ENCODE results near the gene DONSON.
A peak's percentile ranks its signal among the peaks of the same experiment; 100 is the strongest.
"Not testable (repeated sequence)": the region's sequence is repeated elsewhere in the genome, so short reads cannot be mapped to it uniquely, and the experiment has no call there.

Gene DONSON, protein sequence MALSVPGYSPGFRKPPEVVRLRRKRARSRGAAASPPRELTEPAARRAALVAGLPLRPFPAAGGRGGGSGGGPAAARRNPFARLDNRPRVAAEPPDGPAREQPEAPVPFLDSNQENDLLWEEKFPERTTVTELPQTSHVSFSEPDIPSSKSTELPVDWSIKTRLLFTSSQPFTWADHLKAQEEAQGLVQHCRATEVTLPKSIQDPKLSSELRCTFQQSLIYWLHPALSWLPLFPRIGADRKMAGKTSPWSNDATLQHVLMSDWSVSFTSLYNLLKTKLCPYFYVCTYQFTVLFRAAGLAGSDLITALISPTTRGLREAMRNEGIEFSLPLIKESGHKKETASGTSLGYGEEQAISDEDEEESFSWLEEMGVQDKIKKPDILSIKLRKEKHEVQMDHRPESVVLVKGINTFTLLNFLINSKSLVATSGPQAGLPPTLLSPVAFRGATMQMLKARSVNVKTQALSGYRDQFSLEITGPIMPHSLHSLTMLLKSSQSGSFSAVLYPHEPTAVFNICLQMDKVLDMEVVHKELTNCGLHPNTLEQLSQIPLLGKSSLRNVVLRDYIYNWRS

DNA sequence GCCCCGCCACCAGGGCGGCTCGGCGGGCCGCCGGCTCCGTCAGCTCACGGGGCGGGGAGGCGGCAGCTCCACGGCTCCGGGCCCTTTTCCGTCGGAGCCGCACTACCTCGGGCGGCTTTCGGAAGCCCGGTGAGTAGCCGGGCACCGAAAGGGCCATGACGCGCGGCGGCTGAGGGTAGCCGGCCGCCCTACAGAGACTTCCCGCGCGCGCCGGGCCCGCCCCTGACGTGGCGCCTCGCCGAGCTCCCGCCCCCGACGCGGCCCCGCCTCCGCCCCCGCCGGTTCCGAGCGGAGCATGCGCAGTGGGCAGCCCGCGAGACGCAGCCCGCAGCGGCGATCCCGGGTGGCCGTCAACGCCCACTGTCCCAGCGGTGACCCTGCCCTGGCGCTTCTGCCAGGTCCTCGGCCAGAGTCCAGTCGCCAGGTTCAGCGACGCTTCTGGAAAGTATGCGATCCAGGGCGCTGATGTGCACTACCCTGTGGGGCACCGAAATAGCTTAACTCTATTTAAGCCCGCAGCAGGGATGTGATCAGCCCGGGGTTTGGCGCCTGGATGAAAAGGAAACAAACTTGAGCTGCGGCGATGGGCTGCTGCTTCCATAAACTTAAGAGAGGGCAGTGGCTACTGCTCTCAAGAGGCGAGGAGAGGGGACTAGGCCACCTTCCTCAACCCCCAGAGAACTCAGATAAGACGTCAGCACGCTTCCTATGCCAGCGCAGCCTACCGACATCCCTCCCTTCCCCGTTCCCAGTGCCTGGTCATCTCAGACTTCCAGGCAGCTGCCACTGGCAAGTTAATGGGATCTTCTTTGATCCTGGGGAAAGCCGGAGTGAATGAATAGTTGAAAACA is at the start of gene DONSON:
Gene DONSON (minus strand): TSS at position 200 of the 851 bp plus-strand sequence. CDS start 43 bp downstream, at position 157.
- Histone ChIP-seq H3K9ac (ENCODE audit: low read depth in 1 of 2, low read length in 2 of 2) (peak within 1 kb of the TSS; percentile 73 to 87), H3K27ac (ENCODE audit: low read depth in 2 of 2, low read length in 2 of 2) (peak within 1 kb of the TSS; percentile 73 to 83), H3K4me1 (ENCODE audit: control insufficient read depth in 2 of 2, insufficient read depth in 2 of 2, low read length in 2 of 2) (peaks cover 0 to 11% of the 10 kb centered on the region in 2 donors), H3K9me3 (ENCODE audit: control insufficient read depth in 2 of 2, low read length in 2 of 2) (no peaks in the 10 kb centered on the region), H3K4me3 (ENCODE audit: low read length in 2 of 2) (peak within 1 kb of the TSS; percentile 84 to 93), H3K27me3 (ENCODE audit: control insufficient read depth in 2 of 2, insufficient read depth in 2 of 2, low read length in 2 of 2) (no peaks in the 10 kb centered on the region), H3K36me3 (ENCODE audit: control insufficient read depth in 2 of 2, insufficient read depth in 2 of 2, low read length in 2 of 2) (no peaks in the 10 kb centered on the region)

DNA sequence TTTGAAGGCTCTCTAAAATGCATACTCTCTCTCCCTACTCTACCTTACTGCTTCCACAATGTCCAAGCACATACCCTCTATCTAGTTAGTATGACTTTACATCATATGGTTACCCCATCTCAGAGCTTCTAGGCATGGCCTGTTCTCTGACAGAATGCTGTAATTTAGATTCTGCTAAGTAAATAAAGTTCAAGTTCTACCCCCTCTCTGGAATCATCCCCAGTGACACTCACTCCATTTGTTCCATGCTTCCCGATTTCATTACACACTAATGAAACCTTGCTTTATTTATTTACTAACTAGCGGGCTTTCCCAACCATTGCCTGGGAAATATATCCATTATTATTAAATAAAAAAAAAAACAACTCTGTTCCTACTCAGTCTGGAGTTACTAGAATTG is 45.8 kb upstream of the DONSON start:
- no peak overlapping the region for H3K9ac ChIP-seq (ENCODE audit: low read depth in 1 of 2, low read length in 2 of 2)
- H3K4me1 ChIP-seq (ENCODE audit: control insufficient read depth in 2 of 2, insufficient read depth in 2 of 2, low read length in 2 of 2): no peaks in the 10 kb centered on the region
- no peaks in the 10 kb centered on the region for H3K9me3 ChIP-seq (ENCODE audit: control insufficient read depth in 2 of 2, low read length in 2 of 2)
- H3K4me3 ChIP-seq (ENCODE audit: low read length in 2 of 2): no peak overlapping the region
- peaks cover 5 to 19% of the 10 kb centered on the region in 2 donors for H3K36me3 ChIP-seq (ENCODE audit: control insufficient read depth in 2 of 2, insufficient read depth in 2 of 2, low read length in 2 of 2)
- H3K27ac ChIP-seq (ENCODE audit: low read depth in 2 of 2, low read length in 2 of 2): no peak overlapping the region
- no peaks in the 10 kb centered on the region for H3K27me3 ChIP-seq (ENCODE audit: control insufficient read depth in 2 of 2, insufficient read depth in 2 of 2, low read length in 2 of 2)

DNA sequence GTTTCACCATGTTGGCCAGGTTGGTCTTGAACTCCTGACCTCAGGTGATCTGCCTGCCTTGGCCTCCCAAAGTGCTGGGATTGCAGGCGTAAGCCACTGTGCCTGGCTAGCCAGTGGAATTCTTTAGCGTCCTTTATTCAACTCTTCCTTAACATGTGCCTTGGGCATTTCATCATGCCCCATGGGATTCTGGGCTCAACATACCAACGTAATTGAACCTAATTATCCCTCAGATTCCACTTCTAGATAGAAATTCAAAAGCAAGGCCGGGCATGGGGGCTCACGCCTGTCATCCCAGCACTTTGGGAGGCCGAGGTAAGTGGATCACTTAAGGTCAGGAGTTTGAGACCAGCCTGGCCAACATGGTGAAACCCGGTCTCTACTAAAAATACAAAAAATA is 37.7 kb upstream of the DONSON start:
- not testable (repeated sequence) for H3K9ac ChIP-seq (ENCODE audit: low read depth in 1 of 2, low read length in 2 of 2); H3K4me3 ChIP-seq (ENCODE audit: low read length in 2 of 2); H3K27ac ChIP-seq (ENCODE audit: low read depth in 2 of 2, low read length in 2 of 2); H3K4me1 ChIP-seq (ENCODE audit: control insufficient read depth in 2 of 2, insufficient read depth in 2 of 2, low read length in 2 of 2); H3K9me3 ChIP-seq (ENCODE audit: control insufficient read depth in 2 of 2, low read length in 2 of 2); H3K27me3 ChIP-seq (ENCODE audit: control insufficient read depth in 2 of 2, insufficient read depth in 2 of 2, low read length in 2 of 2)
- peaks cover 13 to 27% of the 10 kb centered on the region in 2 donors for H3K36me3 ChIP-seq (ENCODE audit: control insufficient read depth in 2 of 2, insufficient read depth in 2 of 2, low read length in 2 of 2)

GRCh38 chr21:33622253-33622652 is 33.8 kb upstream of the DONSON start:
- no peaks in the 10 kb centered on the region for H3K27me3 ChIP-seq (ENCODE audit: control insufficient read depth in 2 of 2, insufficient read depth in 2 of 2, low read length in 2 of 2)
- no peak overlapping the region for H3K9ac ChIP-seq (ENCODE audit: low read depth in 1 of 2, low read length in 2 of 2)
- H3K4me1 ChIP-seq (ENCODE audit: control insufficient read depth in 2 of 2, insufficient read depth in 2 of 2, low read length in 2 of 2): no peaks in the 10 kb centered on the region
- no peak overlapping the region for H3K4me3 ChIP-seq (ENCODE audit: low read length in 2 of 2)
- H3K36me3 ChIP-seq (ENCODE audit: control insufficient read depth in 2 of 2, insufficient read depth in 2 of 2, low read length in 2 of 2): peaks cover 10 to 20% of the 10 kb centered on the region in 2 donors
- no peak overlapping the region for H3K27ac ChIP-seq (ENCODE audit: low read depth in 2 of 2, low read length in 2 of 2)
- H3K9me3 ChIP-seq (ENCODE audit: control insufficient read depth in 2 of 2, low read length in 2 of 2): no peaks in the 10 kb centered on the region

DNA sequence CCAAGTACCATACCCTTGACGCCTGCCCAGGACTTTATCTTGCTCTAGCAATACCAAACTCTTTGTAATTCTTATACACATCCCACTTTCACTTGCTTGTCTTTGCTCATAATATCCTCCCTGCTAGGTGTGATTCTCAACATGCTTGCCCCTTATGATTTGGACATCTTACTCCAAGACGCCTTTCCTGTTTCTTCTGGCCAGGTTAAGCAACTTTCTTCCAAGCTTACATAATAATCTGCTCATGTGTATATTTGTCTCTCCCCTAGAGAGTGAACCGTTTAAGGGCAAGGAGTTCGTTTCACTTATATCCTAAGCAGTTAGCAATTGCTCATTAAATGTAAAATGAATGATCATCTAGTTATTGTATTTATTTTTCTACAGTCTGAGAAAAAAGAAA is 31.2 kb upstream of the DONSON start:
- Histone ChIP-seq H3K9me3 (ENCODE audit: control insufficient read depth in 2 of 2, low read length in 2 of 2) (no peaks in the 10 kb centered on the region), H3K27ac (ENCODE audit: low read depth in 2 of 2, low read length in 2 of 2) (no peak overlapping the region), H3K4me1 (ENCODE audit: control insufficient read depth in 2 of 2, insufficient read depth in 2 of 2, low read length in 2 of 2) (no peaks in the 10 kb centered on the region), H3K27me3 (ENCODE audit: control insufficient read depth in 2 of 2, insufficient read depth in 2 of 2, low read length in 2 of 2) (no peaks in the 10 kb centered on the region), H3K36me3 (ENCODE audit: control insufficient read depth in 2 of 2, insufficient read depth in 2 of 2, low read length in 2 of 2) (peaks cover 10 to 20% of the 10 kb centered on the region in 2 donors), H3K4me3 (ENCODE audit: low read length in 2 of 2) (no peak overlapping the region), H3K9ac (ENCODE audit: low read depth in 1 of 2, low read length in 2 of 2) (no peak overlapping the region)

- Histone ChIP-seq H3K27ac (ENCODE audit: low read depth in 2 of 2, low read length in 2 of 2) (no peak overlapping the region), H3K36me3 (ENCODE audit: control insufficient read depth in 2 of 2, insufficient read depth in 2 of 2, low read length in 2 of 2) (peaks cover 5 to 22% of the 10 kb centered on the region in 2 donors), H3K4me3 (ENCODE audit: low read length in 2 of 2) (no peak overlapping the region), H3K27me3 (ENCODE audit: control insufficient read depth in 2 of 2, insufficient read depth in 2 of 2, low read length in 2 of 2) (no peaks in the 10 kb centered on the region), H3K9ac (ENCODE audit: low read depth in 1 of 2, low read length in 2 of 2) (no peak overlapping the region), H3K9me3 (ENCODE audit: control insufficient read depth in 2 of 2, low read length in 2 of 2) (no peaks in the 10 kb centered on the region), H3K4me1 (ENCODE audit: control insufficient read depth in 2 of 2, insufficient read depth in 2 of 2, low read length in 2 of 2) (no peaks in the 10 kb centered on the region)
These were observed 29.9 kb upstream of the DONSON start for GRCh38 chr21:33618407-33618806.

- not testable (repeated sequence) for H3K4me3 ChIP-seq (ENCODE audit: low read length in 2 of 2); H3K4me1 ChIP-seq (ENCODE audit: control insufficient read depth in 2 of 2, insufficient read depth in 2 of 2, low read length in 2 of 2); H3K27me3 ChIP-seq (ENCODE audit: control insufficient read depth in 2 of 2, insufficient read depth in 2 of 2, low read length in 2 of 2); H3K9ac ChIP-seq (ENCODE audit: low read depth in 1 of 2, low read length in 2 of 2); H3K27ac ChIP-seq (ENCODE audit: low read depth in 2 of 2, low read length in 2 of 2); H3K9me3 ChIP-seq (ENCODE audit: control insufficient read depth in 2 of 2, low read length in 2 of 2)
- H3K36me3 ChIP-seq (ENCODE audit: control insufficient read depth in 2 of 2, insufficient read depth in 2 of 2, low read length in 2 of 2): peaks cover 8 to 23% of the 10 kb centered on the region in 2 donors
These were observed 29.1 kb upstream of the DONSON start for GRCh38 chr21:33617565-33617964.

GRCh38 chr21:33611006-33611744 is 22.7 kb upstream of the DONSON start:
- no peaks in the 10 kb centered on the region for H3K4me1 ChIP-seq (ENCODE audit: control insufficient read depth in 2 of 2, insufficient read depth in 2 of 2, low read length in 2 of 2)
- H3K27ac ChIP-seq (ENCODE audit: low read depth in 2 of 2, low read length in 2 of 2): no peak overlapping the region
- no peaks in the 10 kb centered on the region for H3K9me3 ChIP-seq (ENCODE audit: control insufficient read depth in 2 of 2, low read length in 2 of 2)
- peaks cover 15 to 33% of the 10 kb centered on the region in 2 donors for H3K36me3 ChIP-seq (ENCODE audit: control insufficient read depth in 2 of 2, insufficient read depth in 2 of 2, low read length in 2 of 2)
- H3K4me3 ChIP-seq (ENCODE audit: low read length in 2 of 2): no peak overlapping the region
- H3K27me3 ChIP-seq (ENCODE audit: control insufficient read depth in 2 of 2, insufficient read depth in 2 of 2, low read length in 2 of 2): no peaks in the 10 kb centered on the region
- no peak overlapping the region for H3K9ac ChIP-seq (ENCODE audit: low read depth in 1 of 2, low read length in 2 of 2)

DNA sequence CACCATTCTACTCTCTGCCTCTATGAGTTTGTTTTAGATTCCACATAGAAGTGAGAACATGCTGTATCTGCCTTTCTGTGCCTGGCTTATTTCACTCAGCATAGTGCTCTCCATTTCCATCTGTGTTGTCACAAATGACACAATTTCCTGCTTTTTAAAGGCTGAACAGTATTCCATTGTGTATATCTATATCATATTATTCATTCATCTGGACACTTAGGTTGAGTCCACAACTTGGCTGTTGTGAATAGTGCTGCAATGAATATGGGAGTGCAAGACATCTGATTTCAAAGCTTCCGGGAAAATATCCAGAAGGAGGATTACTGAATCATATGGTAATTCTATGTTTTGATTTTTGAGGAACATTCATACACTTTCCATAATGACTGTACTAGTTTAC is 20.1 kb upstream of the DONSON start:
- Histone ChIP-seq H3K27me3 (ENCODE audit: control insufficient read depth in 2 of 2, insufficient read depth in 2 of 2, low read length in 2 of 2) (no peaks in the 10 kb centered on the region), H3K36me3 (ENCODE audit: control insufficient read depth in 2 of 2, insufficient read depth in 2 of 2, low read length in 2 of 2) (peaks cover 15 to 34% of the 10 kb centered on the region in 2 donors), H3K9me3 (ENCODE audit: control insufficient read depth in 2 of 2, low read length in 2 of 2) (no peaks in the 10 kb centered on the region), H3K27ac (ENCODE audit: low read depth in 2 of 2, low read length in 2 of 2) (no peak overlapping the region), H3K9ac (ENCODE audit: low read depth in 1 of 2, low read length in 2 of 2) (no peak overlapping the region), H3K4me1 (ENCODE audit: control insufficient read depth in 2 of 2, insufficient read depth in 2 of 2, low read length in 2 of 2) (no peaks in the 10 kb centered on the region), H3K4me3 (ENCODE audit: low read length in 2 of 2) (no peak overlapping the region)

All from mucosa of rectum (tissue), 2 donors.